Measurements from ENCODE around the gene ASXL3. TPM values are rescaled to one million over a fixed set of nuclear protein-coding genes. Genes with fewer than 3 reads are reported as not detected.

Gene ASXL3
- total and polyA plus RNA-seq, 2 donors (not counting 3 experiments of a cell fraction or from before 2014, with no cell fraction given) = 0.07 to 0.27 TPM

DNA sequence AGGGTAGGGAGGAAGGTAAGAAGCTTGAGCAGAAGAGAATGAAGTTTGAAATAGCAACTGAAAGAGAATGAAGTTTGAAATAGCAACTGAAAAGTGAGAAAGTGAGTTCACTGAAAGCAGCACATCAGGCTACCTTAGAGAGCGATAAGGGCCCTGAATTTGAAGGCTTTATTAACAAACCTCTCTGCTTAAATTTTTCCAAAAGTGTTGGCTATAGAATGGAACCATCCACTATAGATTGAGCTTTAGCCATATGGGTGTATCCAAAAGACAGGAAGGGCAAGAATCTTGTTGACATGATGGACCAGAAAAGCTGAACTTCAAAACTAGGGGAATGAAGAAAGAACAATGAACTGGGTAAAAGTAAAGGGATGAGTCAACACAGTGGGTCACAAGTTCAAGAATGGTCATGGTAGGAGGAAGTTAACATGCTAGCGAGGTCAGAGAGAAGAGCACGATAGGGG lies 122.5 kb downstream of the ASXL3 start:
- Histone ChIP-seq H3K4me3 (replicated peaks in 1 of 3; ENCODE audit: insufficient read depth in 1 of 3, low read depth in 1 of 3, low read length in 3 of 3) (no peak overlapping the region), H2AFZ (ENCODE audit: low read depth, low read length) (no peak overlapping the region), H3K9ac (replicated peaks; ENCODE audit: extremely low read depth, insufficient read depth, low read length) (no peak overlapping the region), H3K4me2 (ENCODE audit: insufficient read depth, low read length) (no peak overlapping the region), H3K27me3 (ENCODE audit: control insufficient read depth in 2 of 2, insufficient read depth in 2 of 2, low read length in 2 of 2) (no peaks in the 10 kb centered on the region), H4K20me1 (replicated peaks; ENCODE audit: control insufficient read depth, extremely low read depth, insufficient read depth, low read length) (no peaks in the 10 kb centered on the region), H3K27ac (ENCODE audit: insufficient read depth, low read depth, low read length) (no peak overlapping the region), H3K9me1 (replicated peaks; ENCODE audit: control insufficient read depth, extremely low read depth, insufficient read depth, low read length) (no peaks in the 10 kb centered on the region), H3K36me3 (ENCODE audit: control insufficient read depth in 2 of 2, extremely low read depth in 1 of 2, insufficient read depth in 2 of 2, low read length in 2 of 2) (no peaks in the 10 kb centered on the region), H3K9me3 (replicated peaks; ENCODE audit: control insufficient read depth, insufficient read depth, low read length) (no peaks in the 10 kb centered on the region), H3K79me2 (ENCODE audit: control insufficient read depth, insufficient read depth, low read length) (no peaks in the 10 kb centered on the region), H3K4me1 (ENCODE audit: control insufficient read depth, extremely low read depth, insufficient read depth, low read length) (no peaks in the 10 kb centered on the region)
- DNase-seq (ENCODE audit: low read depth, low spot score) (no peak), FAIRE-seq (no peak)
- dilution Hi-C loops (cut with MboI; ENCODE audit: extremely low pct_ligation_motif_present, low sequenced_read_pairs) (no loop called here), intact Hi-C loops (cut with micrococcal nuclease) (no loop called here)
- ChIA-PET CTCF (no interaction called here), POLR2A (no interaction called here)
- TF ChIP-seq, protein P1, sequence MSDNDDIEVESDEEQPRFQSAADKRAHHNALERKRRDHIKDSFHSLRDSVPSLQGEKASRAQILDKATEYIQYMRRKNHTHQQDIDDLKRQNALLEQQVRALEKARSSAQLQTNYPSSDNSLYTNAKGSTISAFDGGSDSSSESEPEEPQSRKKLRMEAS (IDR thresholded peaks at IDR 0.05; ENCODE audit: insufficient read depth, insufficient read length) = no peak
- TF ChIP-seq JUN (IDR thresholded peaks at IDR 0.05; ENCODE audit: borderline replicate concordance, insufficient read depth, insufficient read length, low read depth) (no peak), CTCF (IDR thresholded peaks at IDR 0.05; ENCODE audit: extremely low read depth in 1 of 2, insufficient read depth in 1 of 2, low read depth in 1 of 2, low read length in 2 of 2) (no peak), GATA2 (IDR thresholded peaks at IDR 0.05; ENCODE audit: insufficient read depth, insufficient read length, low read depth, low read length) (no peak), POLR2AphosphoS5 (IDR thresholded peaks at IDR 0.05; ENCODE audit: insufficient read depth, low read depth, low read length) (no peak), EZH2 (IDR thresholded peaks at IDR 0.05; ENCODE audit: borderline replicate concordance, low read depth, low read length, severe bottlenecking) (no peak)
- no TSS peak for BruUV-seq (replicated peaks)
